Astrocyte of the hippocampus (primary cell): ENCODE measurements around the gene PKNOX1.
"Not testable (repeated sequence)": the region's sequence is repeated elsewhere in the genome, so short reads cannot be mapped to it uniquely, and the experiment has no call there.

ENCODE experiments used
- DNase-seq: peaks from one replicate; pipeline ENCODE4 v3.0.0; 2011; ENCODE audit warnings: low read depth, low spot score

PKNOX1 gene

GRCh38 chr21:42951193-42951592 is 23.2 kb upstream of the PKNOX1 start:
- DNase-seq: not testable (repeated sequence)

- no peak for DNase-seq
Measured at GRCh38 chr21:42956824-42957630, 17.3 kb upstream of the PKNOX1 start.

GRCh38 chr21:42958122-42958521 is 16.2 kb upstream of the PKNOX1 start:
- not testable (repeated sequence) for DNase-seq

- no peak for DNase-seq
Measured at GRCh38 chr21:42959728-42960127, 14.6 kb upstream of the PKNOX1 start.

GRCh38 chr21:42962380-42963007 is 11.9 kb upstream of the PKNOX1 start:
- DNase-seq: peak; percentile 7

- no peak for DNase-seq
Measured at GRCh38 chr21:42964086-42964485, 10.3 kb upstream of the PKNOX1 start.

- no peak for DNase-seq
Measured at GRCh38 chr21:42964546-42965210, 9.7 kb upstream of the PKNOX1 start.

GRCh38 chr21:42965211-42965560 is 9.2 kb upstream of the PKNOX1 start:
- DNase-seq: no peak

- not testable (repeated sequence) for DNase-seq
Measured at GRCh38 chr21:42967616-42968015, 6.7 kb upstream of the PKNOX1 start.

- DNase-seq: no peak
Measured at GRCh38 chr21:42969193-42969600, 5.2 kb upstream of the PKNOX1 start.

GRCh38 chr21:42970946-42971653 is 3.3 kb upstream of the PKNOX1 start:
- DNase-seq: no peak

GRCh38 chr21:42971897-42972275 is 2.5 kb upstream of the PKNOX1 start:
- no peak for DNase-seq

GRCh38 chr21:42973309-42973990 is 912 bp upstream of the PKNOX1 start:
- no peak for DNase-seq

- DNase-seq: peak; percentile 88
Measured at GRCh38 chr21:42974832-42975820, 764 bp downstream of the PKNOX1 start.

GRCh38 chr21:42975886-42976608 is 1.7 kb downstream of the PKNOX1 start:
- DNase-seq: no peak

GRCh38 chr21:42980312-42981213 is 6.2 kb downstream of the PKNOX1 start:
- DNase-seq: no peak

- DNase-seq: no peak
Measured at GRCh38 chr21:42981214-42981523, 6.8 kb downstream of the PKNOX1 start.

GRCh38 chr21:42981862-42982261 is 7.5 kb downstream of the PKNOX1 start:
- DNase-seq: no peak

- DNase-seq: no peak
Measured at GRCh38 chr21:42983103-42983502, 8.7 kb downstream of the PKNOX1 start.
